ENCODE results near the gene PRPH.

DNA sequence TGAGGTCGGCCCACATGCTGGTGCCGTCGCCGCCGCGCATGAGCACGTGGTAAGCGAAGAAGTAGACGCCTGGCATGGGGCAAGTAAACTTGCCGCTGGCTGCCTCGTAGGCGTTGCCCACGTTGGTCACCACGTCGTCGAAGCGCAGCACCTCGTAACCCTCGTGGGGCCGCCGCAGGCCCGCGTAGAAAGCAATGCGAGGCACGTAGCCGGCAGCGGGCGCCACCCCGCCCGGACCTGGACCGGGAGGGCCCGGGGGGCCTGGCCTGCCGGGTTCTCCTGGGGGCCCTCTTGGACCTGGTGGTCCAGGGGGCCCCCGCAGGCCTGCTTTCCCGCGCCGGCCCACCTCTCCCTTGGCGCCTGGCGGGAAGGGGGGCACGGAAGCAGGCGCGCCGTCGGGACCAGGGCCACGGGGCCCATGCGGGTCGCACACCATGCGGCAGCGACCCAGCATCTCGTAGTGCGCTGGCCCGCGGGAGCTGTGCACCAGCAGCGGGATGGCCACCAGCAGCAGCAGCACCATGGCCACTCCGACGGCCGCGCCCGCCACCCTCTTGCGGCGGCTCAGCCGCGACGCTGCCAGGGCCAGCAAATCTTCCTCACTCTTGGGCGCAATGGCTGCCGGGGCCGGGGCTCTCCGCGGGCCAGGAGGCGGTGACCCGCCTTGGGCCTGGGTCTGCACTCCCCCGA is 41.2 kb downstream of the PRPH start:
- TF ChIP-seq, protein P1, sequence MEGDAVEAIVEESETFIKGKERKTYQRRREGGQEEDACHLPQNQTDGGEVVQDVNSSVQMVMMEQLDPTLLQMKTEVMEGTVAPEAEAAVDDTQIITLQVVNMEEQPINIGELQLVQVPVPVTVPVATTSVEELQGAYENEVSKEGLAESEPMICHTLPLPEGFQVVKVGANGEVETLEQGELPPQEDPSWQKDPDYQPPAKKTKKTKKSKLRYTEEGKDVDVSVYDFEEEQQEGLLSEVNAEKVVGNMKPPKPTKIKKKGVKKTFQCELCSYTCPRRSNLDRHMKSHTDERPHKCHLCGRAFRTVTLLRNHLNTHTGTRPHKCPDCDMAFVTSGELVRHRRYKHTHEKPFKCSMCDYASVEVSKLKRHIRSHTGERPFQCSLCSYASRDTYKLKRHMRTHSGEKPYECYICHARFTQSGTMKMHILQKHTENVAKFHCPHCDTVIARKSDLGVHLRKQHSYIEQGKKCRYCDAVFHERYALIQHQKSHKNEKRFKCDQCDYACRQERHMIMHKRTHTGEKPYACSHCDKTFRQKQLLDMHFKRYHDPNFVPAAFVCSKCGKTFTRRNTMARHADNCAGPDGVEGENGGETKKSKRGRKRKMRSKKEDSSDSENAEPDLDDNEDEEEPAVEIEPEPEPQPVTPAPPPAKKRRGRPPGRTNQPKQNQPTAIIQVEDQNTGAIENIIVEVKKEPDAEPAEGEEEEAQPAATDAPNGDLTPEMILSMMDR (conservative IDR thresholded peaks at IDR 0.05; ENCODE audit: low read depth, low read length), result no peak
- TF ChIP-seq EZH2 (IDR thresholded peaks at IDR 0.05; ENCODE audit: borderline replicate concordance, low read depth, low read length, poor library complexity, severe bottlenecking), result no peak

All from A673 (cell line).